GM03348 (cell line): ENCODE measurements around the gene DGKZ.

Experiments used
- DNase-seq: peaks from one replicate; pipeline ENCODE4 v3.0.0; 2012; ENCODE audit warnings: low spot score

DGKZ gene

GRCh38 chr11:46326813-46327416 is 20.3 kb upstream of the DGKZ start:
- DNase-seq, result no peak

- DNase-seq, result no peak
Measured at GRCh38 chr11:46327829-46328228, 19.4 kb upstream of the DGKZ start.

GRCh38 chr11:46330154-46330553 is 17.1 kb upstream of the DGKZ start:
- no peak for DNase-seq

DNA sequence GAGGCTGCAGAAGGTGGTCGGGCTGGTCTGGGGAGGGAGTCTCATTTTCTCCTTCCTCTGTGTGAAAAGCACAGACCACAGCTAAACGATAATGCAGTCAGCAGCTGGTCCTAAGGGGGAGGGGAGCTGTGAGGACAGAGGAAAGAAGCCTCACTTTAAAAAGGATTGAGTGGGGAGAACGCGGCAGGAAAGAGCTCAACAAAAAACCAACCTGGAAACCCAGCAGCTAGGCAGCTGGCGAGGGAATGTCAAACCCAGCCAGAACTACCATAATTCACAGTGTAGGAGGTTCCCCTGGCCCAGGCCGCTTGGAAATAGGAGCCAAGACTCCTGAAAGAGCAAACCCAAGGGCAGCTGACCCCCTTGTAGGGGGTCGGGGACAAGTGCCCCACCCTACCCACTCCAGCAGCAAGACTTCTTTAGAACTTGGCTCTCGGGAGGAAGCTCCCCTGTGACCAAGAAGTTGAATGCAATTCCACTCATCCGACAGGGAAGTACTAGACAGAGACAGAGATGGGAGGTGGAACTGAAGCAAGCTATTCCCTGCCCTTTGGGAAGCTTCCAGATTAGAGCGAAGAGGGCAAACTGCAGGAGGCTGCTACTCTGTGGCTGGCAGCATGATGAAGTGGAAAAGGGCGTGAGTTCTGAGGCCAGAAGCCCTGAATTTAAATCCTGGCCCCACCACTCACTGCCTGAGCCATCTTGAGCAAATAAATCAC is 16.5 kb upstream of the DGKZ start:
- DNase-seq, result no peak

GRCh38 chr11:46331282-46331984 is 15.8 kb upstream of the DGKZ start:
- DNase-seq, result no peak

DNA sequence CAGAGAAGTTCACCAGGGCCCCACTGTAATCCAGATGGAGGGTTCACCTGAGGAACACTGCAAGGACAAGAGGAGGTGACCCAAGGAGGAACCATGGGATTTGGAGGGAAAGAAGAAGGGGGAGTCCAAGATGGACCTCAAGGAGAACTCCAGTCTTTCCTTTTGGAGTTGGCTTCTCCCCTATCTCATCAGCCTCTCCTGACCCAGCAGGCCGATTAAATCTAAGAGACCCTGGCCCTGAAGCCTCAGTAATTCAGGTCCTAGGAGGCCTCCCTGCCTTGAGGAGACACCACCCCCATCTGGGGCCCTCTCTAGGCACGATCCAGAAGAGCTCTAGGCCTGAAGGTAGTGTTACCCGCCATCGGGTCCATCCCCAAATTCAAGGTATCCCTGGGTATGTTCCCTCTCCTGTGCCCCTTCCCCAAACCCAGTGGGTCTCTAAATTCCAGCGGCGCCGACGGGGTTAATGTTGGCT is 15.1 kb upstream of the DGKZ start:
- DNase-seq, result no peak

- peak; percentile 62 for DNase-seq
Measured at GRCh38 chr11:46332568-46333393, 14.5 kb upstream of the DGKZ start.

DNA sequence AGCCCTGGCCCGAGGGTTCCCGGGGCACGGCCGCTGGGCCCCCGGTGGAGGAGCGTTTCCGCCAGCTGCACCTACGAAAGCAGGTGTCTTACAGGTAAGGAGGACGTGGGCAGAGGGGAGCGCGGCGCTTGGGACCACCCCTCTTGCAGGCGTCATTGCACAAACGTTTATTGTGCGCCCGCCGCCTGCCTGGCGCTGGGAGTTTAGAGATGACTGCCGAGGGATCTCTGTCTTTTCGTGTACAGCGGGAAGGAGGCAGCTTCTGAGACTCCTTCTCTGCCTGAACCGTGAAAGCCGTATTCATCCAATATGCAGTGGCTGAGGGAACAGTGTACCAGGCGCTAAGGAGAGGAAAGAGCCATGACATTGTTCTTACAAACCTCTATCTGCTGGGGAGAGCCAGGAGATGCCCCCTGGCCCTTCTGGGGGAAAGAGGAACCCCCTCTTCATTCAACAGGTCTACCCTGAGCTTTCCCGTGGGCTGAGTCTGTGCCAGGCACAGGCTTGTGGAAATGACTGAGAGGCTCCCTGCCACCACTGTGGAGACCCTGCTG is 13.8 kb upstream of the DGKZ start:
- no peak for DNase-seq

- no peak for DNase-seq
Measured at GRCh38 chr11:46334211-46334610, 13.1 kb upstream of the DGKZ start.

DNA sequence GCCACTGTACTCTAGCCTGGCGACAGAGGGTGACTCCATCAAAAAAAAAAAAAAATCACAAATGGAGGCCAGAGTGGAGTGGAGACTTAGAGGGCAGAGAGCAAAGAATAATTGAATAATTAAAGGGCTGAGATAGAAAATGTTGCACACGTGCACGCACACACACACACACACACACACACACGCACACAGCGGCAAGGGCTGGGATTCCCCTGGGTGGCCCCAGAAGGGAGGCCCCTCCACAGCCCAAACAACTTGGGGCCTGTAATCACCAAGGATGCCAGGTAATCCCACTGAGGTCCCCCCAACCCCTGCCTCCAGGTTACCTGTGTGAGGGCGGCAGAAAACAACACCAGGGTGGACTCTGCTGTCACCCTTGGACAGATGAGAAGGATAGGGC is 12.0 kb upstream of the DGKZ start:
- no peak for DNase-seq

DNA sequence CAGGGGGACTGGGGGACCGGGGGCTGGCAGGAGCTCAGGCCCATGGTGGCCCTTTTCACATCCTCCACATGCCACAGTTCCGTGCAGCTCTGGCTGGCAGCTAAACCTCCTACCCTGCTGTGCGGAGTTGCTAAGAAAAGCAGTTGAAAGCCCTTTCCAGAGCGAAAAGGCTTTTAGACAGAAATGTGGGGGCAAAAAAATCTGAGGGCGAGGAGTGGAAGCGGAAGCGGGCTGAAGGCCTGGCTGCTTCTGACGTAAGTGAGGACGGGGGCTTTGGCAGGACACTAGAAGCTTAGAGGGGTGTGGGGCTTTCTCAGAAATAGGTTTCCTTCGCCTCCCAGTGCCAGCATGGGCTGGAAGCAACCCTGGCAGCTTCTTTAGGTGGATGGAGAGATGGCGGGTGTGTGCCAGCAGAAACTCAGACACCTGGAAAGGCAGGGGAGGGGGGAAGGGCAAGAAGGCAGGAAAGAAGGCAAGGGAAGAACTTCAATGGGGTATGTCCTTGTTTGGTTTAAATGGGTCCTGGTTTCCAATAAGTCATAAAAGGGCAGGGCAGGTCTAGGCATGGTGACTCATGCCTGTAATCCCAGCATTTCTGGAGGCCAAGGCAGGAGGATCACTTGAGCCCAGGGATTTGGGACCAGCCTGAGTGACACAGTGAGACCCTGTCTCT is 11.2 kb upstream of the DGKZ start:
- no peak for DNase-seq

DNA sequence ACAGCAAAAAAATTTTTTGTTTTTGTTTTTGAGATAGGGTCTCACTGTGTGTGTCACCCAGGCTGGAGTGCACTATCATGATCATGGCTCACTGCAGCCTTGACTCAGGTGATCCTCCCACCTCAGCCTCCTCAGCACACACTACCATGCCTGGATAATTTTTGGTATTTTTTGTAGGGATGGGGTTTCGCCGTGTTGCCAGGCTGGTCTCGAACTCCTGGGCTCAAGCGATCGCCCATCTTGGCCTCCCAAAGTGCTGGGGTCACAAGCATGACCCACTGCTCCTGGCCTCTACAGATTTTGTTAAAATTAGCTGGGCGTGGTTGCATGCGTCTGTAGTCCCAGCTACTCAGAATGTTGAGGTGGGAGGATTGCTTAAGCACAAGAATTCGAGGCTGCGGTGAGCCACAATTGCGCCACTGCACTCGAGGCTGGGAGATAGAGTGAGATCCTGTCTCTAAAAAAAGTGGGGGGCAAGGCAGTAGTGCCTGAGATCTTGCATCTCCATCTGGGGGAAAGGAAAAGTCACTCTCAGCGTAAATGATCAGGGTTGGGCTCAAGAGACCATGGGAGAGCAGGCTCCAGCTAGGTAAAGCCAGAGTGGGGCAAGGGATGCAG is 10.6 kb upstream of the DGKZ start:
- DNase-seq, result no peak

- no peak for DNase-seq
Measured at GRCh38 chr11:46337626-46338345, 9.5 kb upstream of the DGKZ start.

GRCh38 chr11:46338636-46338987 is 8.7 kb upstream of the DGKZ start:
- DNase-seq, result no peak

- no peak for DNase-seq
Measured at GRCh38 chr11:46338988-46339666, 8.1 kb upstream of the DGKZ start.

GRCh38 chr11:46339816-46340215 is 7.4 kb upstream of the DGKZ start:
- no peak for DNase-seq

- DNase-seq, result no peak
Measured at GRCh38 chr11:46341454-46341853, 5.8 kb upstream of the DGKZ start.

DNA sequence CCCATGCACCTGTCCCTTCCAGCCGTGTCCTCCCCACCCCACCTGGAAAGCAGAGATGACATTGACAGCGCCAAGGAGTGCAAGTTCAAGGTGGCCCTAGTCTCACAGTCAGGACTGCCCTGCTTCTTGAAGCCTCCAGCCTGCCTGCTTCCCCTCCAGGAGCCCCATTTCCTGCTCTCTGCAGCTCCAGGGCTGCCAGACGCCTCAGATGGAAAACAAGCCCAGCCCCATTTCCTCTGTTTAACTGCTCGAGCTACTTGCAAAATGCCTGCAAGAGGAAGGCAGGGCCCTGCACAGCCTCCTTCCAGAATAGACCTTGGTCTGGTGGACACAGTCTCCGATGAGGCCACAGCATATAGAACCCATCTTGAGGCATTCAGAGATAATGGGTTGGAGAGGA is 5.0 kb upstream of the DGKZ start:
- no peak for DNase-seq

- DNase-seq, result no peak
Measured at GRCh38 chr11:46343520-46343919, 3.7 kb upstream of the DGKZ start.

DNA sequence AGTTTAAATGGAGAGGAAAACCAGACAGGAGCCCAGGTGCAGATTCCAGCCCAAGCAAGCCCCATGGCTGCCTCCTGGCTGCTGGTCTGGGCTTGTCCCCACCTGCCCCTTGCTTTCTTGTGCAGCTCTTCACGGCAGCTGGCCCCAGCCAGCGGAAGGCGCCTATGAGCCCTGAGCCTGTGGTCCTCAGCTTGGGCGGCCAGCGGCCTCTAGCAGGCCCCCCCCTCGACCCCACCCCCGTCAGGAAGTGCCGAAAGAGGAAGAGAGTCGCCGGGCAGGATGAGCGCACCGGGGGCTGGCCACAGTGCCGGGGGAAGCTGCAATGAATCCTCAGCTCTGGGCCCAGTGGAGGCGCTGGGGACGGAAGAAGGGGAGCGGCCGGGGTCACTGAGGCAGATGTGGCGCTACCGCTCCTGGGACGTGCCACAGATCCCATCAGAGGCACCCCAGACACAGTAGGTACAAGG is 2.1 kb upstream of the DGKZ start:
- DNase-seq, result no peak
